H9 (cell line): ENCODE measurements around the gene SF1. TPM values are rescaled to one million over a fixed set of nuclear protein-coding genes. Genes with fewer than 3 reads are reported as not detected.

ENCODE experiments used
- DNase-seq: peaks from one replicate; pipeline ENCODE4 v3.0.0-alpha.2; 2017
- H2AFZ ChIP-seq: one replicate; pipeline ENCODE4 v1.6.1; 2013; ENCODE audit warnings: mild to moderate bottlenecking, low read length, control low read depth, moderate library complexity
- H2AK5ac ChIP-seq: 2 replicates; pipeline ENCODE4 v1.6.1; 2013; ENCODE audit warnings: low read length, control low read depth, mixed read lengths; ENCODE audit not compliant: insufficient read length
- H2BK120ac ChIP-seq: one replicate; pipeline ENCODE4 v1.6.1; 2013; ENCODE audit warnings: low read depth, mild to moderate bottlenecking, low read length, control low read depth, inconsistent platforms; ENCODE audit not compliant: poor library complexity, severe bottlenecking
- H2BK12ac ChIP-seq: 2 replicates; pipeline ENCODE4 v1.6.1; 2013; ENCODE audit warnings: low read length, control low read depth, mixed read lengths, low read depth; ENCODE audit not compliant: insufficient read length
- H2BK15ac ChIP-seq: 2 replicates; pipeline ENCODE4 v1.6.1; 2013; ENCODE audit warnings: low read depth, low read length, control low read depth
- H2BK20ac ChIP-seq: one replicate; pipeline ENCODE4 v1.6.1; 2013; ENCODE audit warnings: low read depth, mild to moderate bottlenecking, low read length, control low read depth, inconsistent platforms; ENCODE audit not compliant: poor library complexity, severe bottlenecking
- H2BK5ac ChIP-seq: 2 replicates; pipeline ENCODE4 v1.6.1; 2013; ENCODE audit warnings: low read length, control low read depth, mixed read lengths; ENCODE audit not compliant: insufficient read length
- H3K14ac ChIP-seq: 2 replicates; pipeline ENCODE4 v1.6.1; 2013; ENCODE audit warnings: low read length, control low read depth; ENCODE audit not compliant: insufficient read depth
- H3K18ac ChIP-seq: 2 replicates; pipeline ENCODE4 v1.6.1; 2013; ENCODE audit warnings: low read depth, mild to moderate bottlenecking, mixed read lengths, low read length, control low read depth; ENCODE audit not compliant: insufficient read length
- H3K23ac ChIP-seq: 2 replicates; pipeline ENCODE4 v1.6.1; 2013; ENCODE audit warnings: low read length, control low read depth, mixed read lengths, low read depth; ENCODE audit not compliant: insufficient read length
- H3K23me2 ChIP-seq: 2 replicates; pipeline ENCODE4 v1.6.1; 2013; ENCODE audit warnings: low read depth, mild to moderate bottlenecking, mixed read lengths, low read length, control low read depth; ENCODE audit not compliant: insufficient read length, poor library complexity, severe bottlenecking
- H3K27ac ChIP-seq: 2 replicates; pipeline ENCODE4 v1.5.1; 2013; ENCODE audit warnings: low read length, control low read depth, mixed read lengths, low read depth; ENCODE audit not compliant: insufficient read length
- H3K27me3 ChIP-seq: 2 replicates; pipeline ENCODE4 v1.6.1; 2013; ENCODE audit warnings: low read length, control low read depth, inconsistent platforms; ENCODE audit not compliant: insufficient read depth
- H3K4ac ChIP-seq: 2 replicates; pipeline ENCODE4 v1.6.1; 2013; ENCODE audit warnings: low read depth, mild to moderate bottlenecking, control low read depth, inconsistent platforms, low read length, moderate library complexity
- H3K4me1 ChIP-seq: 2 replicates; pipeline ENCODE4 v1.6.1; 2013; ENCODE audit warnings: low read length, control low read depth, inconsistent platforms; ENCODE audit not compliant: insufficient read depth
- H3K4me2 ChIP-seq: 2 replicates; pipeline ENCODE4 v1.6.1; 2013; ENCODE audit warnings: low read length, control low read depth, mixed read lengths; ENCODE audit not compliant: insufficient read length, insufficient read depth
- H3K56ac ChIP-seq: 2 replicates; pipeline ENCODE4 v1.6.1; 2013; ENCODE audit warnings: low read depth, mild to moderate bottlenecking, mixed read lengths, low read length, control low read depth; ENCODE audit not compliant: insufficient read length
- H3K79me1 ChIP-seq: 2 replicates; pipeline ENCODE4 v1.6.1; 2013; ENCODE audit warnings: low read depth, mild to moderate bottlenecking, moderate library complexity, low read length, control low read depth, inconsistent platforms; ENCODE audit not compliant: insufficient read depth, poor library complexity, severe bottlenecking
- H3K79me2 ChIP-seq: 2 replicates; pipeline ENCODE4 v1.6.1; 2013; ENCODE audit warnings: low read length, control low read depth, inconsistent platforms; ENCODE audit not compliant: insufficient read depth
- H3K9ac ChIP-seq: 2 replicates; pipeline ENCODE4 v1.6.1; 2013; ENCODE audit warnings: low read length, control low read depth, mixed read lengths; ENCODE audit not compliant: insufficient read length; ENCODE audit errors: extremely low read depth
- H3K9me3 ChIP-seq: one replicate; pipeline ENCODE4 v1.6.1; 2013; ENCODE audit warnings: low read depth, low read length, inconsistent platforms; ENCODE audit not compliant: control insufficient read depth
- H3T11ph ChIP-seq: one replicate; pipeline ENCODE4 v1.6.1; 2013; ENCODE audit warnings: mild to moderate bottlenecking, low read length, control low read depth, inconsistent platforms
- H4K20me1 ChIP-seq: one replicate; pipeline ENCODE4 v1.6.1; 2013; ENCODE audit not compliant: control insufficient read depth, insufficient read length, insufficient read depth
- H4K5ac ChIP-seq: 2 replicates; pipeline ENCODE4 v1.6.1; 2013; ENCODE audit warnings: low read depth, mild to moderate bottlenecking, mixed read lengths, low read length, control low read depth; ENCODE audit not compliant: insufficient read length
- H4K8ac ChIP-seq: replicated peaks from 2 replicates; pipeline ENCODE4 v1.6.1; 2013; ENCODE audit warnings: low read length, control low read depth, mixed read lengths, low read depth; ENCODE audit not compliant: insufficient read length
- H4K91ac ChIP-seq: 2 replicates; pipeline ENCODE4 v1.6.1; 2013; ENCODE audit warnings: low read depth, mild to moderate bottlenecking, moderate library complexity, mixed read lengths, low read length, control low read depth; ENCODE audit not compliant: insufficient read length
- H3K27ac Mint-ChIP-seq, 3 experiments: 2 replicates in 2 of 3; 3 replicates in 1 of 3; pipeline ENCODE4 v1.8.0; 2020 to 2021; ENCODE audit warnings: mixed read lengths in 3 of 3, mild to moderate bottlenecking in 1 of 3, moderate library complexity in 1 of 3
- H3K27me3 Mint-ChIP-seq: 2 replicates; pipeline ENCODE4 v1.8.0; 2021; ENCODE audit warnings: low read depth, mild to moderate bottlenecking, moderate library complexity, mixed read lengths
- H3K36me3 Mint-ChIP-seq, 3 experiments: 2 replicates in 2 of 3; 3 replicates in 1 of 3; pipeline ENCODE4 v1.8.0; 2020 to 2021; ENCODE audit warnings: low read depth in 3 of 3, mixed read lengths in 3 of 3; ENCODE audit not compliant: insufficient read depth in 1 of 3
- H3K4me1 Mint-ChIP-seq, 2 experiments: 2 replicates each; pipeline ENCODE4 v1.8.0; 2020; ENCODE audit warnings: mixed read lengths in 2 of 2
- H3K4me3 Mint-ChIP-seq, 2 experiments: 2 replicates in 1 of 2; 3 replicates in 1 of 2; pipeline ENCODE4 v1.8.0; 2020 to 2021; ENCODE audit warnings: mild to moderate bottlenecking in 2 of 2, mixed read lengths in 2 of 2, moderate library complexity in 1 of 2
- H3K9me3 Mint-ChIP-seq, 2 experiments: 2 replicates in 1 of 2; 3 replicates in 1 of 2; pipeline ENCODE4 v1.8.0; 2020; ENCODE audit warnings: mild to moderate bottlenecking in 2 of 2, mixed read lengths in 2 of 2, moderate library complexity in 1 of 2
- CTCF ChIP-seq: fragments of 200-600 bp; sonication (generic); conservative IDR thresholded peaks from 3 replicates; pipeline ENCODE4 v1.8.0; 2021; ENCODE audit warnings: antibody characterized with exemption, mild to moderate bottlenecking
- WGBS: extraction: QIAGEN DNeasy Blood & Tissue Kit; methylation state at CpG from one replicate; pipeline ENCODE4 v1.1.7; 2013; ENCODE audit warnings: missing lambda C conversion rate, low lambda C conversion rate, mixed read lengths; ENCODE audit not compliant: insufficient read length; ENCODE audit errors: extremely low coverage; 5-methylcytosine and 5-hydroxymethylcytosine counted together
- total RNA-seq: library from RNA; stranded (reverse); gene quantifications from 2 replicates; pipeline ENCODE4 v1.2.1, GENCODE V29; 2021

The SF1 gene
- total RNA-seq, 1 experiment from 2014 or later, result 528 TPM

- Histone ChIP-seq H3K4me2 (peak overlapping the region; percentile 81), H4K5ac (no peak overlapping the region), H3T11ph (no peak overlapping the region), H3K23ac (no peak overlapping the region), H3K56ac (no peak overlapping the region), H3K4me1 (no peaks in the 10 kb centered on the region), H3K27me3 (no peaks in the 10 kb centered on the region), H4K91ac (no peak overlapping the region), H4K8ac (no peak overlapping the region), H3K79me1 (peaks cover 7% of the 10 kb centered on the region), H2BK120ac (no peak overlapping the region), H2BK15ac (no peak overlapping the region), H2BK20ac (no peak overlapping the region), H3K9ac (no peak overlapping the region), H2BK12ac (no peak overlapping the region), H3K9me3 (no peaks in the 10 kb centered on the region), H3K18ac (no peak overlapping the region), H2BK5ac (no peak overlapping the region), H3K23me2 (no peaks in the 10 kb centered on the region), H2AK5ac (no peak overlapping the region), H4K20me1 (peaks cover under 1% of the 10 kb centered on the region), H3K14ac (no peak overlapping the region), H3K79me2 (peaks cover 26% of the 10 kb centered on the region), H3K27ac (no peak overlapping the region), H3K4ac (no peak overlapping the region), H2AFZ (no peak overlapping the region)
- peak overlapping the region; percentile 90 to 95 for H3K4me3 Mint-ChIP-seq
- TF ChIP-seq CTCF, result no peak
- H3K27me3 Mint-ChIP-seq, result no peaks in the 10 kb centered on the region
- DNase-seq, result no peak
- H3K27ac Mint-ChIP-seq, result peak overlapping the region in 2 of 3 experiments; percentile 10 to 89; a peak in 2 of 7 replicates
- peaks cover 21 to 35% of the 10 kb centered on the region in 2 experiments for H3K4me1 Mint-ChIP-seq
- no peaks in the 10 kb centered on the region; a peak in 1 of 5 replicates for H3K9me3 Mint-ChIP-seq
- peaks cover 56 to 65% (median 62%) of the 10 kb centered on the region in 3 experiments for H3K36me3 Mint-ChIP-seq
- WGBS, result no CpG with 5 or more reads among the region's 6 CpGs
Measured at GRCh38 chr11:64776425-64776824, 1.9 kb downstream of the SF1 start.
